GM23338 (cell line): Measurements from ENCODE around the gene DISP3. TPM values are rescaled to one million over a fixed set of nuclear protein-coding genes. Genes with fewer than 3 reads are reported as not detected.

ENCODE experiments used
- ATAC-seq: fragments of 200-7000 bp; cut with Tn5 transposase; 3 replicates; pipeline ENCODE4 v1.9.1; 2020
- DNase-seq: peaks from one replicate; pipeline ENCODE4 v3.0.0-alpha.2; 2015; ENCODE audit warnings: low spot score
- H2AFZ ChIP-seq: fragments of 200-600 bp; sonication (generic); 2 replicates; pipeline ENCODE4 v1.8.0; 2016; ENCODE audit warnings: antibody characterized with exemption, mild to moderate bottlenecking, moderate library complexity
- H3F3A ChIP-seq: fragments of 200-600 bp; sonication (generic); replicated peaks from 2 replicates; pipeline ENCODE4 v1.8.0; 2017; ENCODE audit warnings: antibody characterized with exemption, mixed run types, low read depth
- H3K27ac ChIP-seq: fragments of 200-600 bp; sonication (generic); 2 replicates; pipeline ENCODE4 v1.6.1; 2016; ENCODE audit warnings: low read depth
- H3K27me3 ChIP-seq: fragments of 200-600 bp; sonication (generic); 2 replicates; pipeline ENCODE4 v1.8.0; 2016; ENCODE audit warnings: mild to moderate bottlenecking, mixed run types, moderate library complexity; ENCODE audit not compliant: insufficient read depth
- H3K36me3 ChIP-seq: fragments of 200-600 bp; sonication (generic); 2 replicates; pipeline ENCODE4 v1.8.0; 2016; ENCODE audit warnings: mild to moderate bottlenecking; ENCODE audit not compliant: insufficient read depth
- H3K4me1 ChIP-seq: fragments of 200-600 bp; sonication (generic); 2 replicates; pipeline ENCODE4 v1.8.0; 2016; ENCODE audit warnings: mild to moderate bottlenecking, moderate library complexity; ENCODE audit not compliant: insufficient read depth
- H3K4me2 ChIP-seq: fragments of 200-600 bp; sonication (generic); 2 replicates; pipeline ENCODE4 v1.7.1; 2017; ENCODE audit warnings: mixed run types
- H3K4me3 ChIP-seq: fragments of 200-600 bp; sonication (generic); 2 replicates; pipeline ENCODE4 v1.6.1; 2016; ENCODE audit warnings: mixed run types
- H3K79me2 ChIP-seq: fragments of 200-600 bp; sonication (generic); replicated peaks from 2 replicates; pipeline ENCODE4 v1.8.0; 2017; ENCODE audit warnings: mild to moderate bottlenecking; ENCODE audit not compliant: insufficient read depth
- H3K9me2 ChIP-seq: fragments of 200-600 bp; sonication (generic); 2 replicates; pipeline ENCODE4 v1.8.0; 2017; ENCODE audit not compliant: insufficient read depth
- H4K20me1 ChIP-seq: fragments of 200-600 bp; sonication (generic); replicated peaks from 2 replicates; pipeline ENCODE4 v1.8.0; 2017; ENCODE audit warnings: mild to moderate bottlenecking; ENCODE audit not compliant: insufficient read depth
- H3K27ac Mint-ChIP-seq: 2 replicates; pipeline ENCODE4 v1.8.0; 2020; ENCODE audit warnings: inconsistent platforms, mild to moderate bottlenecking, moderate library complexity, mixed read lengths
- H3K27me3 Mint-ChIP-seq: 3 replicates; pipeline ENCODE4 v1.8.0; 2022; ENCODE audit warnings: low read depth, mild to moderate bottlenecking, moderate library complexity, mixed read lengths, inconsistent platforms; ENCODE audit not compliant: insufficient read depth, poor library complexity
- H3K36me3 Mint-ChIP-seq: 3 replicates; pipeline ENCODE4 v1.8.0; 2021; ENCODE audit warnings: low read depth, mild to moderate bottlenecking, inconsistent platforms, moderate library complexity, mixed read lengths
- H3K4me1 Mint-ChIP-seq: 3 replicates; pipeline ENCODE4 v1.8.0; 2020; ENCODE audit warnings: mild to moderate bottlenecking, inconsistent platforms, mixed read lengths
- H3K4me3 Mint-ChIP-seq: 3 replicates; pipeline ENCODE4 v1.8.0; 2021; ENCODE audit warnings: moderate library complexity, mild to moderate bottlenecking, inconsistent platforms, mixed read lengths
- H3K9me3 Mint-ChIP-seq: 3 replicates; pipeline ENCODE4 v1.8.0; 2020; ENCODE audit warnings: moderate library complexity, mild to moderate bottlenecking, inconsistent platforms, mixed read lengths
- CREB1 ChIP-seq: fragments of 250-450 bp; sonication (Bioruptor Pico); IDR thresholded peaks from 2 replicates; pipeline ENCODE4 v1.5.0; 2020; ENCODE audit warnings: low read depth, mild to moderate bottlenecking, moderate library complexity
- EZH2 ChIP-seq: fragments of 200-600 bp; sonication (generic); IDR thresholded peaks from one replicate; pipeline ENCODE4 v1.8.0; 2017; ENCODE audit warnings: antibody characterized with exemption, mild to moderate bottlenecking, low read depth; ENCODE audit not compliant: unreplicated experiment
- EZH2phosphoT487 ChIP-seq: fragments of 200-600 bp; sonication (generic); IDR thresholded peaks from one replicate; pipeline ENCODE4 v1.8.1; 2018; ENCODE audit warnings: antibody characterized with exemption; ENCODE audit not compliant: unreplicated experiment
- JUNB ChIP-seq: IDR thresholded peaks from one replicate; pipeline ENCODE4 v1.6.1; 2016; ENCODE audit warnings: antibody characterized with exemption; ENCODE audit not compliant: unreplicated experiment
- NANOG ChIP-seq: IDR thresholded peaks from 2 replicates; pipeline ENCODE4 v1.6.1; 2016; ENCODE audit warnings: antibody characterized with exemption, borderline replicate concordance
- POLR2AphosphoS5 ChIP-seq: IDR thresholded peaks from 2 replicates; pipeline ENCODE4 v1.6.1; 2016; ENCODE audit warnings: antibody characterized with exemption, low read depth
- STAT1 ChIP-seq: IDR thresholded peaks from one replicate; pipeline ENCODE4 v1.6.1; 2016; ENCODE audit warnings: antibody characterized with exemption; ENCODE audit not compliant: unreplicated experiment
- ZNF114 ChIP-seq: fragments of 250-450 bp; sonication (Bioruptor Pico); IDR thresholded peaks from 2 replicates; pipeline ENCODE4 v1.5.0; 2020; ENCODE audit warnings: mild to moderate bottlenecking, moderate library complexity
- ZNF331 ChIP-seq: fragments of 250-450 bp; sonication (Bioruptor Pico); IDR thresholded peaks from 2 replicates; pipeline ENCODE4 v1.5.0; 2020; ENCODE audit warnings: low read depth, mild to moderate bottlenecking, moderate library complexity
- polyA plus RNA-seq: library from polyadenylated mRNA; unstranded; fragments of >200 nt; fragmentation: Nextera tagmentation; extraction: Ambion mirVana; gene quantifications from 2 replicates; pipeline ENCODE4 v1.2.1, GENCODE V29; 2016
- total RNA-seq: library from RNA; depleted of rRNA; stranded (reverse); fragments of >200 nt; shearing (Covaris generic); gene quantifications from 2 replicates; pipeline ENCODE4 v1.2.3, GENCODE V29; 2014
- TF ChIP-seq, protein P1 (sequence below), 2 experiments: fragments of 200-600 bp in 1 of 2; sonication (generic) in 1 of 2; conservative IDR thresholded peaks; 2 replicates each; pipeline versions ENCODE4 v1.5.1 to v1.6.1; 2016 to 2017; ENCODE audit warnings: antibody characterized with exemption in 2 of 2, low read depth in 2 of 2, mild to moderate bottlenecking in 2 of 2, moderate library complexity in 1 of 2
- TF ChIP-seq, protein P2 (sequence below): IDR thresholded peaks from one replicate; pipeline ENCODE4 v1.6.1; 2018; ENCODE audit warnings: antibody characterized with exemption; ENCODE audit not compliant: unreplicated experiment

The DISP3 gene
- total and polyA plus RNA-seq, 2 experiments from 2014 or later = 3.2 to 11.1 TPM

DNA sequence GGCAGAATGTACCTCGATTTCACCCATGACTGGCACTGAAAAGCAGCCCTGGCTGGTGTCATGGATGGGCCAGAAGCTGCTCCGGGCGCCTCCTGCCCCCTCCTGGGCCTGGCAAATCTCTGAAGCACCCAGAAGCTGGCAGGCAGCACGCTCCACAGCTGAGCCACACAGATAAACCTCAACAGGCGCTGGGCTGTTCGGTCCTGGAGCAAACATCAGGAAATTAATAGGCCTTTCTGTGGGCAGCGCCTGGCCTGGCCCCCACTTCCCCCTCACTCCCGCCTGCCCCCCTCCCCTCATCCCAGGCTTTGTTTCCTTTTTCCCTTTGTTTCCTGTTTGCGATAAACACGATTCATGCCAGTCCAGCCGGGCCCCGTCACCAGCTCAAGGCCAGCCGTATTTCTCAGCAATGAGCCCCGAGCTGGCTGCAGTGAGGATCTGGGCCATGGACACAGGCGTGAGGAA is 20.1 kb upstream of the DISP3 start:
- Histone ChIP-seq H3K79me2 (no peaks in the 10 kb centered on the region), H3K4me3 (no peak overlapping the region), H2AFZ (no peak overlapping the region), H3K4me2 (no peak overlapping the region), H3K4me1 (no peaks in the 10 kb centered on the region), H3K27me3 (no peaks in the 10 kb centered on the region), H3K27ac (no peak overlapping the region), H3K9me2 (no peaks in the 10 kb centered on the region), H3F3A (no peaks in the 10 kb centered on the region), H3K36me3 (no peaks in the 10 kb centered on the region), H4K20me1 (no peaks in the 10 kb centered on the region)
- ATAC-seq (no peak), DNase-seq (no peak)
- no peak overlapping the region for H3K4me3 Mint-ChIP-seq
- H3K27me3 Mint-ChIP-seq = peaks cover 15% of the 10 kb centered on the region
- H3K4me1 Mint-ChIP-seq = peaks cover 6% of the 10 kb centered on the region; the same call in 2 of the 3 replicates
- no peaks in the 10 kb centered on the region for H3K36me3 Mint-ChIP-seq
- no peak overlapping the region for H3K27ac Mint-ChIP-seq
- no peaks in the 10 kb centered on the region for H3K9me3 Mint-ChIP-seq
- no peak for TF ChIP-seq EZH2phosphoT487
- TF ChIP-seq, protein P1, sequence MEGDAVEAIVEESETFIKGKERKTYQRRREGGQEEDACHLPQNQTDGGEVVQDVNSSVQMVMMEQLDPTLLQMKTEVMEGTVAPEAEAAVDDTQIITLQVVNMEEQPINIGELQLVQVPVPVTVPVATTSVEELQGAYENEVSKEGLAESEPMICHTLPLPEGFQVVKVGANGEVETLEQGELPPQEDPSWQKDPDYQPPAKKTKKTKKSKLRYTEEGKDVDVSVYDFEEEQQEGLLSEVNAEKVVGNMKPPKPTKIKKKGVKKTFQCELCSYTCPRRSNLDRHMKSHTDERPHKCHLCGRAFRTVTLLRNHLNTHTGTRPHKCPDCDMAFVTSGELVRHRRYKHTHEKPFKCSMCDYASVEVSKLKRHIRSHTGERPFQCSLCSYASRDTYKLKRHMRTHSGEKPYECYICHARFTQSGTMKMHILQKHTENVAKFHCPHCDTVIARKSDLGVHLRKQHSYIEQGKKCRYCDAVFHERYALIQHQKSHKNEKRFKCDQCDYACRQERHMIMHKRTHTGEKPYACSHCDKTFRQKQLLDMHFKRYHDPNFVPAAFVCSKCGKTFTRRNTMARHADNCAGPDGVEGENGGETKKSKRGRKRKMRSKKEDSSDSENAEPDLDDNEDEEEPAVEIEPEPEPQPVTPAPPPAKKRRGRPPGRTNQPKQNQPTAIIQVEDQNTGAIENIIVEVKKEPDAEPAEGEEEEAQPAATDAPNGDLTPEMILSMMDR (conservative IDR thresholded peaks at IDR 0.05; ENCODE audit: low read depth in 2 of 2) = no peak
- TF ChIP-seq POLR2AphosphoS5 = no peak
- no peak for TF ChIP-seq ZNF331 (CRISPR knock-in tag)
- TF ChIP-seq NANOG = no peak
- TF ChIP-seq STAT1 = no peak
- TF ChIP-seq EZH2 = no peak
- TF ChIP-seq, protein P2, sequence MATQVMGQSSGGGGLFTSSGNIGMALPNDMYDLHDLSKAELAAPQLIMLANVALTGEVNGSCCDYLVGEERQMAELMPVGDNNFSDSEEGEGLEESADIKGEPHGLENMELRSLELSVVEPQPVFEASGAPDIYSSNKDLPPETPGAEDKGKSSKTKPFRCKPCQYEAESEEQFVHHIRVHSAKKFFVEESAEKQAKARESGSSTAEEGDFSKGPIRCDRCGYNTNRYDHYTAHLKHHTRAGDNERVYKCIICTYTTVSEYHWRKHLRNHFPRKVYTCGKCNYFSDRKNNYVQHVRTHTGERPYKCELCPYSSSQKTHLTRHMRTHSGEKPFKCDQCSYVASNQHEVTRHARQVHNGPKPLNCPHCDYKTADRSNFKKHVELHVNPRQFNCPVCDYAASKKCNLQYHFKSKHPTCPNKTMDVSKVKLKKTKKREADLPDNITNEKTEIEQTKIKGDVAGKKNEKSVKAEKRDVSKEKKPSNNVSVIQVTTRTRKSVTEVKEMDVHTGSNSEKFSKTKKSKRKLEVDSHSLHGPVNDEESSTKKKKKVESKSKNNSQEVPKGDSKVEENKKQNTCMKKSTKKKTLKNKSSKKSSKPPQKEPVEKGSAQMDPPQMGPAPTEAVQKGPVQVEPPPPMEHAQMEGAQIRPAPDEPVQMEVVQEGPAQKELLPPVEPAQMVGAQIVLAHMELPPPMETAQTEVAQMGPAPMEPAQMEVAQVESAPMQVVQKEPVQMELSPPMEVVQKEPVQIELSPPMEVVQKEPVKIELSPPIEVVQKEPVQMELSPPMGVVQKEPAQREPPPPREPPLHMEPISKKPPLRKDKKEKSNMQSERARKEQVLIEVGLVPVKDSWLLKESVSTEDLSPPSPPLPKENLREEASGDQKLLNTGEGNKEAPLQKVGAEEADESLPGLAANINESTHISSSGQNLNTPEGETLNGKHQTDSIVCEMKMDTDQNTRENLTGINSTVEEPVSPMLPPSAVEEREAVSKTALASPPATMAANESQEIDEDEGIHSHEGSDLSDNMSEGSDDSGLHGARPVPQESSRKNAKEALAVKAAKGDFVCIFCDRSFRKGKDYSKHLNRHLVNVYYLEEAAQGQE = no peak
- no peak for TF ChIP-seq CREB1 (CRISPR knock-in tag)
- no peak for TF ChIP-seq JUNB

DNA sequence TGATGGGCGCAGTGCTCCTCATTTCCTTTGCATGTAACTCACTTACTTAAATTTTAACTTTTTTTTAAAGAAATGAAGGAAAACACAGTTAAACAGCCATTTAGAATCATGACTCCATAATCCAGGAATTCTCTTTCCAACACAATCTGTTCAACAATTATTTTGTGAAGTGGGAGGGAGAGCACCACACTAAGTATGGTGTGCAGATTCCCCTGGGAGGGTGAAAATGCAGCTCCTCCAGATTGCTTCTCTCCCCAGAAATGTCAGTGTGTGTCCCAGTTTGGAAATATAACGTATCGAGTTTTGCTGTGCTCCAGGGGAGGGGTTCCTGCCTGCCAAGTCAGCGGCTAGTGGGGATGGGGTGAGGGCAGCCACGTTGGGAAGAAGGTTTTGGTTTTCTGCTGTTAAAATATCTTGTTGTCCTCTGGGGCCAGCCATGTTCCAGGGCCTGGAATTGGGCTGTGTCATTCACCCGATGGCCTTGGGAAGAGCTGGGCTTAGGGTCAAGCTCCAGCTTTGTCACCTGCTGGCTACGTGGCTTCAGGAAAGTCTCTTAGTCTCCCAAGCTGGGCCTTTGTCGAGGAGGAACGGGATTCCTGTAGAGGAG is 17.3 kb upstream of the DISP3 start:
- DNase-seq (no peak), ATAC-seq (no peak)
- Histone ChIP-seq H3K27ac (no peak overlapping the region), H3K9me2 (no peaks in the 10 kb centered on the region), H3K4me1 (no peaks in the 10 kb centered on the region), H3K4me2 (no peak overlapping the region), H2AFZ (no peak overlapping the region), H3K36me3 (no peaks in the 10 kb centered on the region), H3K27me3 (no peaks in the 10 kb centered on the region), H4K20me1 (no peaks in the 10 kb centered on the region), H3K4me3 (no peak overlapping the region), H3K79me2 (no peaks in the 10 kb centered on the region), H3F3A (no peaks in the 10 kb centered on the region)
- no peaks in the 10 kb centered on the region for H3K4me1 Mint-ChIP-seq
- H3K4me3 Mint-ChIP-seq = no peak overlapping the region
- H3K36me3 Mint-ChIP-seq = no peaks in the 10 kb centered on the region
- H3K9me3 Mint-ChIP-seq = no peaks in the 10 kb centered on the region
- peaks cover 10% of the 10 kb centered on the region for H3K27me3 Mint-ChIP-seq
- H3K27ac Mint-ChIP-seq = no peak overlapping the region
- no peak for TF ChIP-seq CREB1 (CRISPR knock-in tag)
- TF ChIP-seq NANOG = no peak
- TF ChIP-seq ZNF114 (CRISPR knock-in tag) = no peak
